HCT116 (cell line): ENCODE data around the gene DDX27.

Experiments used
- CBX3 ChIP-seq: IDR thresholded peaks from 2 replicates; pipeline ENCODE4 v1.6.1; 2012; ENCODE audit warnings: low read depth
- CEBPB ChIP-seq: IDR thresholded peaks from 2 replicates; pipeline ENCODE4 v1.6.1; 2012; ENCODE audit warnings: low read depth
- JUND ChIP-seq: IDR thresholded peaks from 2 replicates; pipeline ENCODE4 v1.6.1; 2012
- POLR2A ChIP-seq: IDR thresholded peaks from 2 replicates; pipeline ENCODE4 v1.7.0; 2011; ENCODE audit warnings: borderline replicate concordance; ENCODE audit not compliant: insufficient read depth, insufficient read length; ENCODE audit errors: extremely low read depth
- POLR2AphosphoS5 ChIP-seq: IDR thresholded peaks from 2 replicates; pipeline ENCODE4 v1.6.1; 2011; ENCODE audit warnings: mild to moderate bottlenecking, low read depth, low read length, moderate library complexity
- RAD21 ChIP-seq: IDR thresholded peaks from 2 replicates; pipeline ENCODE4 v1.6.1; 2012; ENCODE audit warnings: low read depth, mild to moderate bottlenecking
- TCF7L2 ChIP-seq: IDR thresholded peaks from 2 replicates; pipeline ENCODE4 v1.7.0; 2011; ENCODE audit warnings: borderline replicate concordance, inconsistent platforms; ENCODE audit not compliant: insufficient read depth, insufficient read length; ENCODE audit errors: extremely low read depth
- TF ChIP-seq, protein P1 (sequence below): IDR thresholded peaks from 2 replicates; pipeline ENCODE4 v1.6.1; 2012; ENCODE audit warnings: low read depth
- TF ChIP-seq, protein P2 (sequence below), 3 experiments: fragments of 200-600 bp in 1 of 3; sonication (generic) in 1 of 3; IDR thresholded peaks in 2 of 3; conservative IDR thresholded peaks in 1 of 3; 2 replicates each; pipeline ENCODE4 v1.5.1; 2012 to 2017; ENCODE audit warnings: low read depth in 2 of 3, low read length in 2 of 3, antibody characterized with exemption in 1 of 3, borderline replicate concordance in 1 of 3, control low read depth in 1 of 3, mild to moderate bottlenecking in 1 of 3, mixed read lengths in 1 of 3, mixed run types in 1 of 3, moderate library complexity in 1 of 3; ENCODE audit not compliant: insufficient read depth in 1 of 3

DNA sequence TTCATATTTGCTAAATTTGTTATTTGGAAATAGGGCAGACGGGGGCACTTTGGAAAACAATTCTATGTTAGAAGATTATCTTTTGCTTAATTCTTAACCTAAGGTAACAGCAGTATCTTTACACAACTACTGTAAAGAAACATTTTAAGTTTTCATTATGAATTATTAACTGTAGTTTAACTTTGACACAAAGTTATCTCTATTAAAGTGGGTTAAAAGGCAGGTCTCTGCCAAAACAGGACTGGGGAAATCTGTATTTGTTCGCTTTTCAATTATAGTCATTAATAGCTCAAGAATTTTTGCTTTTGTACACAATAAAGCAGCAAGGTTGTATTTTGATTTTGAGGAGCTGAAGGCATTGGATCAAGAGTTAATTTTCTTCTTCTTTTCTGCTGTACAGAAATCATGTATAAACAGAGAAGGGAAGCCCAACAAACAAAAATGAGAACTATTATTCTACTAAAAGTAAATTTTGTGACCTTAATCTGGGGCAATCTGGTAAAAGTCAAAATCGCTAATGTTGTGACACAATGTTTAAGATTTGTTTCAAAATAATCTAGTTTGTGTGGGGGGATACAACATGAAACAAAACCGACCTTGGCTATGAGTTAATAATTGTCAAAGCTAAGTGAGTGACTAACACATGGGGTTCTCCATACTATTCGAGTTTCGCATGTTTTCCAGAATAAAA lies 34.0 kb upstream of the DDX27 start:
- TF ChIP-seq POLR2A (no peak), CBX3 (no peak), TCF7L2 (no peak), RAD21 (no peak), JUND (no peak), CEBPB (no peak), POLR2AphosphoS5 (no peak)
- TF ChIP-seq, protein P1, sequence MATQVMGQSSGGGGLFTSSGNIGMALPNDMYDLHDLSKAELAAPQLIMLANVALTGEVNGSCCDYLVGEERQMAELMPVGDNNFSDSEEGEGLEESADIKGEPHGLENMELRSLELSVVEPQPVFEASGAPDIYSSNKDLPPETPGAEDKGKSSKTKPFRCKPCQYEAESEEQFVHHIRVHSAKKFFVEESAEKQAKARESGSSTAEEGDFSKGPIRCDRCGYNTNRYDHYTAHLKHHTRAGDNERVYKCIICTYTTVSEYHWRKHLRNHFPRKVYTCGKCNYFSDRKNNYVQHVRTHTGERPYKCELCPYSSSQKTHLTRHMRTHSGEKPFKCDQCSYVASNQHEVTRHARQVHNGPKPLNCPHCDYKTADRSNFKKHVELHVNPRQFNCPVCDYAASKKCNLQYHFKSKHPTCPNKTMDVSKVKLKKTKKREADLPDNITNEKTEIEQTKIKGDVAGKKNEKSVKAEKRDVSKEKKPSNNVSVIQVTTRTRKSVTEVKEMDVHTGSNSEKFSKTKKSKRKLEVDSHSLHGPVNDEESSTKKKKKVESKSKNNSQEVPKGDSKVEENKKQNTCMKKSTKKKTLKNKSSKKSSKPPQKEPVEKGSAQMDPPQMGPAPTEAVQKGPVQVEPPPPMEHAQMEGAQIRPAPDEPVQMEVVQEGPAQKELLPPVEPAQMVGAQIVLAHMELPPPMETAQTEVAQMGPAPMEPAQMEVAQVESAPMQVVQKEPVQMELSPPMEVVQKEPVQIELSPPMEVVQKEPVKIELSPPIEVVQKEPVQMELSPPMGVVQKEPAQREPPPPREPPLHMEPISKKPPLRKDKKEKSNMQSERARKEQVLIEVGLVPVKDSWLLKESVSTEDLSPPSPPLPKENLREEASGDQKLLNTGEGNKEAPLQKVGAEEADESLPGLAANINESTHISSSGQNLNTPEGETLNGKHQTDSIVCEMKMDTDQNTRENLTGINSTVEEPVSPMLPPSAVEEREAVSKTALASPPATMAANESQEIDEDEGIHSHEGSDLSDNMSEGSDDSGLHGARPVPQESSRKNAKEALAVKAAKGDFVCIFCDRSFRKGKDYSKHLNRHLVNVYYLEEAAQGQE, result no peak
- TF ChIP-seq, protein P2, sequence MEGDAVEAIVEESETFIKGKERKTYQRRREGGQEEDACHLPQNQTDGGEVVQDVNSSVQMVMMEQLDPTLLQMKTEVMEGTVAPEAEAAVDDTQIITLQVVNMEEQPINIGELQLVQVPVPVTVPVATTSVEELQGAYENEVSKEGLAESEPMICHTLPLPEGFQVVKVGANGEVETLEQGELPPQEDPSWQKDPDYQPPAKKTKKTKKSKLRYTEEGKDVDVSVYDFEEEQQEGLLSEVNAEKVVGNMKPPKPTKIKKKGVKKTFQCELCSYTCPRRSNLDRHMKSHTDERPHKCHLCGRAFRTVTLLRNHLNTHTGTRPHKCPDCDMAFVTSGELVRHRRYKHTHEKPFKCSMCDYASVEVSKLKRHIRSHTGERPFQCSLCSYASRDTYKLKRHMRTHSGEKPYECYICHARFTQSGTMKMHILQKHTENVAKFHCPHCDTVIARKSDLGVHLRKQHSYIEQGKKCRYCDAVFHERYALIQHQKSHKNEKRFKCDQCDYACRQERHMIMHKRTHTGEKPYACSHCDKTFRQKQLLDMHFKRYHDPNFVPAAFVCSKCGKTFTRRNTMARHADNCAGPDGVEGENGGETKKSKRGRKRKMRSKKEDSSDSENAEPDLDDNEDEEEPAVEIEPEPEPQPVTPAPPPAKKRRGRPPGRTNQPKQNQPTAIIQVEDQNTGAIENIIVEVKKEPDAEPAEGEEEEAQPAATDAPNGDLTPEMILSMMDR (IDR thresholded peaks at IDR 0.05 in 2 of 3, conservative IDR thresholded peaks at IDR 0.05 in 1 of 3; ENCODE audit: borderline replicate concordance in 1 of 3, insufficient read depth in 1 of 3, low read depth in 2 of 3, low read length in 2 of 3), result no peak
